WTC11 (cell line): Measurements from ENCODE around the gene PRRC2A. TPM values are rescaled to one million over a fixed set of nuclear protein-coding genes. Genes with fewer than 3 reads are reported as not detected.
A peak's percentile ranks its signal among the peaks of the same experiment; 100 is the strongest.

Experiments
- ATAC-seq: fragments of 200-7000 bp; cut with Tn5 transposase; 2 replicates; pipeline ENCODE4 v1.10.0; 2021; ENCODE audit warnings: mild to moderate bottlenecking, moderate library complexity
- CTCF ChIA-PET: fragments of 300-600 bp; sonication (Branson Sonifier 250); formaldehyde crosslinking; loops from one replicate; lab custom pipeline; 2021; ENCODE audit warnings: antibody characterized with exemption; lab: Charles Lee
- POLR2A ChIA-PET: fragments of 350-600 bp; sonication (Branson Sonifier 250); formaldehyde crosslinking; loops from one replicate; lab custom pipeline; 2021; ENCODE audit warnings: antibody characterized with exemption; lab: Charles Lee
- DNase-seq: peaks from one replicate; pipeline ENCODE4 v3.0.0; 2021; ENCODE audit warnings: low spot score
- H3K27ac Mint-ChIP-seq: 2 replicates; pipeline ENCODE4 v1.8.0; 2021; ENCODE audit warnings: mixed read lengths
- H3K27me3 Mint-ChIP-seq: 2 replicates; pipeline ENCODE4 v1.8.0; 2021; ENCODE audit warnings: low read depth, mild to moderate bottlenecking, moderate library complexity, mixed read lengths
- H3K36me3 Mint-ChIP-seq: 2 replicates; pipeline ENCODE4 v1.8.0; 2021; ENCODE audit warnings: mixed read lengths
- H3K4me1 Mint-ChIP-seq: 2 replicates; pipeline ENCODE4 v1.8.0; 2022; ENCODE audit warnings: mixed read lengths
- H3K4me3 Mint-ChIP-seq: 2 replicates; pipeline ENCODE4 v1.8.0; 2021; ENCODE audit warnings: mild to moderate bottlenecking, moderate library complexity, mixed read lengths
- H3K9me3 Mint-ChIP-seq: 2 replicates; pipeline ENCODE4 v1.8.0; 2021; ENCODE audit warnings: mixed read lengths
- ATF1 ChIP-seq: sonication (generic); formaldehyde crosslinking; IDR thresholded peaks from 2 replicates; pipeline ENCODE4 v1.8.1; 2023; ENCODE audit warnings: mild to moderate bottlenecking, moderate library complexity, missing genetic modification reagents
- FOXP1 ChIP-seq: sonication (generic); formaldehyde crosslinking; IDR thresholded peaks from 2 replicates; pipeline ENCODE4 v1.8.0; 2022; ENCODE audit warnings: missing genetic modification reagents, mild to moderate bottlenecking, moderate library complexity, borderline replicate concordance
- JAZF1 ChIP-seq: fragments of 250-450 bp; sonication (Bioruptor Pico); IDR thresholded peaks from 2 replicates; pipeline ENCODE4 v1.9.0; 2021; ENCODE audit warnings: moderate library complexity, mild to moderate bottlenecking, inconsistent platforms
- JUN ChIP-seq: sonication (generic); formaldehyde crosslinking; IDR thresholded peaks from 2 replicates; pipeline ENCODE4 v1.8.0; 2023; ENCODE audit warnings: mild to moderate bottlenecking, missing genetic modification reagents
- MYBL2 ChIP-seq: sonication (generic); formaldehyde crosslinking; IDR thresholded peaks from 2 replicates; pipeline ENCODE4 v1.8.1; 2023; ENCODE audit warnings: mild to moderate bottlenecking, moderate library complexity, missing genetic modification reagents
- NFYB ChIP-seq: sonication (generic); formaldehyde crosslinking; conservative IDR thresholded peaks from 2 replicates; pipeline ENCODE4 v1.8.0; 2022; ENCODE audit warnings: low read depth, missing genetic modification reagents
- NR2C2 ChIP-seq: sonication (generic); formaldehyde crosslinking; IDR thresholded peaks from 2 replicates; pipeline ENCODE4 v1.8.0; 2022; ENCODE audit warnings: mild to moderate bottlenecking, missing genetic modification reagents
- SMAD4 ChIP-seq: sonication (generic); formaldehyde crosslinking; IDR thresholded peaks from 2 replicates; pipeline ENCODE4 v1.8.0; 2022; ENCODE audit warnings: mild to moderate bottlenecking, missing genetic modification reagents
- SP1 ChIP-seq: sonication (generic); formaldehyde crosslinking; conservative IDR thresholded peaks from 2 replicates; pipeline ENCODE4 v1.8.1; 2022; ENCODE audit warnings: missing genetic modification reagents
- TCF7 ChIP-seq: sonication (generic); formaldehyde crosslinking; IDR thresholded peaks from 2 replicates; pipeline ENCODE4 v1.8.0; 2022; ENCODE audit warnings: mild to moderate bottlenecking, low read depth, missing genetic modification reagents, moderate library complexity
- total RNA-seq: library from RNA; stranded (reverse); gene quantifications from 3 replicates; pipeline ENCODE4 v1.2.3, GENCODE V29; 2021
- TF ChIP-seq, protein P1 (sequence below): sonication (generic); formaldehyde crosslinking; IDR thresholded peaks from 2 replicates; pipeline ENCODE4 v1.8.1; 2022; ENCODE audit warnings: missing genetic modification reagents, borderline replicate concordance
- TF ChIP-seq, protein P2 (sequence below): fragments of 250-450 bp; sonication (Bioruptor Pico); IDR thresholded peaks from 2 replicates; pipeline ENCODE4 v1.9.0; 2021; ENCODE audit warnings: moderate library complexity, mild to moderate bottlenecking, inconsistent platforms, borderline replicate concordance
- TF ChIP-seq, protein P3 (sequence below): sonication (generic); formaldehyde crosslinking; IDR thresholded peaks from 2 replicates; pipeline ENCODE4 v1.8.1; 2023; ENCODE audit warnings: mild to moderate bottlenecking, missing genetic modification reagents, borderline replicate concordance
- TF ChIP-seq, protein P4 (sequence below): sonication (generic); formaldehyde crosslinking; IDR thresholded peaks from 2 replicates; pipeline ENCODE4 v1.8.0; 2022; ENCODE audit warnings: mild to moderate bottlenecking, missing genetic modification reagents

The PRRC2A gene
- total RNA-seq, 1 experiment from 2014 or later = 372 TPM

DNA sequence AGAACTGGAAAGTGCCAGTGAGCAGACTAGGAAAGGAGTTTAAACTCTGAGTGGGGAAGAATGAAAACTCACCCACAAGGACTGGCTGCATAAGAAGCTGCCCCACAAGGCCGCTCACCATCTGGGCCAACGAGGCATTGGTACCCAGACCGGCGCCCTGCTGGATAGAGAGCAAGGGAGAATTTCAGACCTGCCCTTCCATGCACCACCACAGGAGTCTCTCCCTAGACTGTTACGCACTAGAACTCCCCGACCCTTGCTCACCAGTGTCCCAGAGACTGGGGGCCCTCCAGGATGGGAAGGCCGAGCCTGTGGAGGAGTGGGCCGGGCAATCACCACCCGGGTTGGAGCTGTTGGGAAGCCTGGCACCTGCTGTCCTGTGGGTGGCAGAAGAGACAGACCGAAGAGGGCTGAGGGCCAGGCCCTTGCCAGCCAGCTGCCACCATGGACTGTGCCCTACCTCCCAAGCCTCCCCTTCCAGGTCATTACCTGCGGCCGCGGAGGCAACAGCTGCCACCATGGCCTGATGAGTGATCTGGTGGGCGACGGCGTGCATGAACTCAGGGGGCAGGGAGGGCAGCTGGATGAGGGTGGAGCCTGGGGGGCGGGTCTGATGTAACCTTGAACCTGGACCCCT is 23.4 kb downstream of the PRRC2A start (continued):
- TF ChIP-seq FOXP1 = no peak
- no peak for TF ChIP-seq JUN (CRISPR knock-in tag)
- TF ChIP-seq NR2C2 (CRISPR knock-in tag) = no peak
- TF ChIP-seq TCF7 (CRISPR knock-in tag) = no peak
- TF ChIP-seq, protein P1, sequence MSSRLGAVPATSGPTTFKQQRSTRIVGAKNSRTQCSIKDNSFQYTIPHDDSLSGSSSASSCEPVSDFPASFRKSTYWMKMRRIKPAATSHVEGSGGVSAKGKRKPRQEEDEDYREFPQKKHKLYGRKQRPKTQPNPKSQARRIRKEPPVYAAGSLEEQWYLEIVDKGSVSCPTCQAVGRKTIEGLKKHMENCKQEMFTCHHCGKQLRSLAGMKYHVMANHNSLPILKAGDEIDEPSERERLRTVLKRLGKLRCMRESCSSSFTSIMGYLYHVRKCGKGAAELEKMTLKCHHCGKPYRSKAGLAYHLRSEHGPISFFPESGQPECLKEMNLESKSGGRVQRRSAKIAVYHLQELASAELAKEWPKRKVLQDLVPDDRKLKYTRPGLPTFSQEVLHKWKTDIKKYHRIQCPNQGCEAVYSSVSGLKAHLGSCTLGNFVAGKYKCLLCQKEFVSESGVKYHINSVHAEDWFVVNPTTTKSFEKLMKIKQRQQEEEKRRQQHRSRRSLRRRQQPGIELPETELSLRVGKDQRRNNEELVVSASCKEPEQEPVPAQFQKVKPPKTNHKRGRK (CRISPR knock-in tag) = no peak

DNA sequence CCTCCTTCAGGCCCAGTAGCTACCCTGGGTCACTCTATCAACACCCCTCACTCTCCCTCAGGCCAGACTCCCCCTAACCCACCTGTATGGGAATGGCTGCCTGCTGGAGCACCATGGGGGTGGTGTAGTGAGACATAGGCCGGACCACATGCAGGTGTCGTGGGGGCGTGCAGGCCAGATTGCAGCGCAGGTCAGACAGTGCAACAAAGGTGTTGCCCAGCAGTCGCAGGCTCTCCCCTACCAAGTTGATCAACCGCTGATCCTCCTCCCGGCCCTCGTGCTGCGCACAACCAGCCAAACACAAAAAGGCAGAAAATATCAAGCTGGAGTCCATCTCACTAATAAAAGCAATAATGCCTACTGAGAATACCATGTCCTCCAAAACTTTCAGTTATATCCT is 24.8 kb downstream of the PRRC2A start:
- Mint-ChIP-seq H3K27ac (no peak overlapping the region), H3K4me3 (no peak overlapping the region), H3K4me1 (peaks cover 3% of the 10 kb centered on the region; the same call in 1 of the 2 replicates), H3K36me3 (peaks cover 81% of the 10 kb centered on the region), H3K9me3 (no peaks in the 10 kb centered on the region), H3K27me3 (no peaks in the 10 kb centered on the region)
- DNase-seq (no peak), ATAC-seq (no peak)
- TF ChIP-seq ATF1 (CRISPR knock-in tag) = no peak
- TF ChIP-seq JAZF1 (CRISPR knock-in tag) = no peak
- no peak for TF ChIP-seq SP1
- TF ChIP-seq, protein P2, sequence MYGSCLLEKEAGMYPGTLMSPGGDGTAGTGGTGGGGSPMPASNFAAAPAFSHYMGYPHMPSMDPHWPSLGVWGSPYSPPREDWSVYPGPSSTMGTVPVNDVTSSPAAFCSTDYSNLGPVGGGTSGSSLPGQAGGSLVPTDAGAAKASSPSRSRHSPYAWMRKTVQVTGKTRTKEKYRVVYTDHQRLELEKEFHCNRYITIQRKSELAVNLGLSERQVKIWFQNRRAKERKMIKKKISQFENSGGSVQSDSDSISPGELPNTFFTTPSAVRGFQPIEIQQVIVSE = no peak
- no peak for TF ChIP-seq SMAD4 (CRISPR knock-in tag)
- TF ChIP-seq MYBL2 (CRISPR knock-in tag) = no peak
- TF ChIP-seq, protein P3, sequence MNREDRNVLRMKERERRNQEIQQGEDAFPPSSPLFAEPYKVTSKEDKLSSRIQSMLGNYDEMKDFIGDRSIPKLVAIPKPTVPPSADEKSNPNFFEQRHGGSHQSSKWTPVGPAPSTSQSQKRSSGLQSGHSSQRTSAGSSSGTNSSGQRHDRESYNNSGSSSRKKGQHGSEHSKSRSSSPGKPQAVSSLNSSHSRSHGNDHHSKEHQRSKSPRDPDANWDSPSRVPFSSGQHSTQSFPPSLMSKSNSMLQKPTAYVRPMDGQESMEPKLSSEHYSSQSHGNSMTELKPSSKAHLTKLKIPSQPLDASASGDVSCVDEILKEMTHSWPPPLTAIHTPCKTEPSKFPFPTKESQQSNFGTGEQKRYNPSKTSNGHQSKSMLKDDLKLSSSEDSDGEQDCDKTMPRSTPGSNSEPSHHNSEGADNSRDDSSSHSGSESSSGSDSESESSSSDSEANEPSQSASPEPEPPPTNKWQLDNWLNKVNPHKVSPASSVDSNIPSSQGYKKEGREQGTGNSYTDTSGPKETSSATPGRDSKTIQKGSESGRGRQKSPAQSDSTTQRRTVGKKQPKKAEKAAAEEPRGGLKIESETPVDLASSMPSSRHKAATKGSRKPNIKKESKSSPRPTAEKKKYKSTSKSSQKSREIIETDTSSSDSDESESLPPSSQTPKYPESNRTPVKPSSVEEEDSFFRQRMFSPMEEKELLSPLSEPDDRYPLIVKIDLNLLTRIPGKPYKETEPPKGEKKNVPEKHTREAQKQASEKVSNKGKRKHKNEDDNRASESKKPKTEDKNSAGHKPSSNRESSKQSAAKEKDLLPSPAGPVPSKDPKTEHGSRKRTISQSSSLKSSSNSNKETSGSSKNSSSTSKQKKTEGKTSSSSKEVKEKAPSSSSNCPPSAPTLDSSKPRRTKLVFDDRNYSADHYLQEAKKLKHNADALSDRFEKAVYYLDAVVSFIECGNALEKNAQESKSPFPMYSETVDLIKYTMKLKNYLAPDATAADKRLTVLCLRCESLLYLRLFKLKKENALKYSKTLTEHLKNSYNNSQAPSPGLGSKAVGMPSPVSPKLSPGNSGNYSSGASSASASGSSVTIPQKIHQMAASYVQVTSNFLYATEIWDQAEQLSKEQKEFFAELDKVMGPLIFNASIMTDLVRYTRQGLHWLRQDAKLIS (CRISPR knock-in tag) = no peak
- ChIA-PET POLR2A (no interaction called here), CTCF (no interaction called here)

DNA sequence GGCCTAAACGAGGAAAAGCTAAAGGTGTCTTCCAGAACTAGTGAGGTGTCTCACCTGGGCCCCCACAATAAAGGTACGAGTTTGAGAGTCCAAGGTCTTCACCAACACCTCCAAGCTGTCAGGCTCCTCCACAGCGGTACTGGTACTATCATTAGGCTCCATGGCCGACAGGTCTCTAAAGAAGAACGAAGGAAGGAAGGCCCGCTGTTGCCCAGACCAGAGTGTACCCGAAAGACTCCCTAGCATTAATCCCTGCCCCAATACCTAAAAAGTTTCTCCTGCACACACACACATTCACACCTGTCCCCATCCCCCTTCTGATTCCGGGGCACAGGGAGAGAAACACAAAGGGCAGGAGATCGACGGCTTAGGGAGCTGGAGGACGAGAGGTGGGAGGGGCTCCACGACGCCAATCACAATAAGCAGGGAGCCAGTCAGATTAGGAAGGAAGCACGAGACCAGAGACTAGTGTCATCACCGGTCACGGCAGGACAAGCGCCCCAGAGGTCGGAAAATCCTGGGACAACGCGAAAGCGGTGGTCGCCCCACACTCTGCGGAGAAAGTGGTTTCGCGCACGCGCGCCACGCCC is 31.2 kb downstream of the PRRC2A start:
- peak overlapping the region; percentile 91 for H3K4me3 Mint-ChIP-seq
- H3K27ac Mint-ChIP-seq = peak overlapping the region; percentile 100
- peak; percentile 57 for ATAC-seq
- H3K36me3 Mint-ChIP-seq = peaks cover 39% of the 10 kb centered on the region
- ChIA-PET POLR2A (interaction anchor here (0.8 to 2.1 kb wide), 12 partner anchors 9 to 176 kb away, joined by 3 to 11 read pairs (median 4); partner anchors contain the start of genes C6orf47, CLIC1, DDAH2 and DDX39B), CTCF (interaction anchor here (0.7 to 2.3 kb wide), 11 partner anchors 8 to 179 kb away, joined by 3 to 14 read pairs (median 4); partner anchors contain the start of genes ATP6V1G2, C6orf47 and GPANK1)
- no peaks in the 10 kb centered on the region for H3K9me3 Mint-ChIP-seq
- TF ChIP-seq, protein P4, sequence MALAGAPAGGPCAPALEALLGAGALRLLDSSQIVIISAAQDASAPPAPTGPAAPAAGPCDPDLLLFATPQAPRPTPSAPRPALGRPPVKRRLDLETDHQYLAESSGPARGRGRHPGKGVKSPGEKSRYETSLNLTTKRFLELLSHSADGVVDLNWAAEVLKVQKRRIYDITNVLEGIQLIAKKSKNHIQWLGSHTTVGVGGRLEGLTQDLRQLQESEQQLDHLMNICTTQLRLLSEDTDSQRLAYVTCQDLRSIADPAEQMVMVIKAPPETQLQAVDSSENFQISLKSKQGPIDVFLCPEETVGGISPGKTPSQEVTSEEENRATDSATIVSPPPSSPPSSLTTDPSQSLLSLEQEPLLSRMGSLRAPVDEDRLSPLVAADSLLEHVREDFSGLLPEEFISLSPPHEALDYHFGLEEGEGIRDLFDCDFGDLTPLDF (CRISPR knock-in tag) = no peak
- peak; percentile 5; the same call in 1 of the 2 replicates for TF ChIP-seq NFYB (CRISPR knock-in tag)
- H3K4me1 Mint-ChIP-seq = peaks cover 20% of the 10 kb centered on the region
- H3K27me3 Mint-ChIP-seq = no peaks in the 10 kb centered on the region
- peak; percentile 67 for DNase-seq
